SK-N-SH treated with all-trans-retinoic acid at 6 μM for 48 hours (cell line): ENCODE data around the gene GFPT2.
A peak's percentile ranks its signal among the peaks of the same experiment; 100 is the strongest.

Experiments used
- ATAC-seq: fragments of 200-7000 bp; cut with Tn5 transposase; 3 replicates; pipeline ENCODE4 v1.9.1; 2020; ENCODE audit warnings: mild to moderate bottlenecking, moderate library complexity
- ARNTL ChIP-seq: fragments of 450-650 bp; formaldehyde crosslinking; IDR thresholded peaks from 2 replicates; pipeline ENCODE4 v1.5.0; 2020; ENCODE audit warnings: low read depth, mild to moderate bottlenecking, moderate library complexity, borderline replicate concordance
- BACH2 ChIP-seq: fragments of 250-450 bp; sonication (Bioruptor Pico); IDR thresholded peaks from 2 replicates; pipeline ENCODE4 v1.9.0; 2021; ENCODE audit warnings: mild to moderate bottlenecking, borderline replicate concordance
- CSDC2 ChIP-seq: fragments of 250-450 bp; sonication (Bioruptor Pico); IDR thresholded peaks from 2 replicates; pipeline ENCODE4 v1.5.0; 2020; ENCODE audit warnings: mild to moderate bottlenecking, moderate library complexity
- ESRRG ChIP-seq: fragments of 250-450 bp; sonication (Bioruptor Pico); IDR thresholded peaks from 2 replicates; pipeline ENCODE4 v1.6.1; 2021; ENCODE audit warnings: mild to moderate bottlenecking
- ISL1 ChIP-seq: fragments of 250-450 bp; sonication (Bioruptor Pico); IDR thresholded peaks from 2 replicates; pipeline ENCODE4 v2.1.2; 2022; ENCODE audit warnings: mild to moderate bottlenecking, moderate library complexity
- PPARA ChIP-seq: fragments of 250-450 bp; sonication (Bioruptor Pico); IDR thresholded peaks from 2 replicates; pipeline ENCODE4 v1.5.0; 2020; ENCODE audit warnings: mild to moderate bottlenecking, borderline replicate concordance
- TCF4 ChIP-seq: fragments of 250-450 bp; sonication (Bioruptor Pico); IDR thresholded peaks from 2 replicates; pipeline ENCODE4 v1.8.0; 2021; ENCODE audit warnings: mild to moderate bottlenecking, moderate library complexity, borderline replicate concordance
- TOX ChIP-seq: fragments of 250-450 bp; sonication (Bioruptor Pico); IDR thresholded peaks from 2 replicates; pipeline ENCODE4 v1.8.0; 2021; ENCODE audit warnings: mild to moderate bottlenecking, moderate library complexity, borderline replicate concordance
- ZC3H10 ChIP-seq: fragments of 250-450 bp; sonication (Bioruptor Pico); IDR thresholded peaks from 2 replicates; pipeline ENCODE4 v1.5.1; 2021; ENCODE audit warnings: mild to moderate bottlenecking, moderate library complexity
- ZFP3 ChIP-seq: fragments of 250-450 bp; sonication (Bioruptor Pico); IDR thresholded peaks from 2 replicates; pipeline ENCODE4 v1.5.0; 2020; ENCODE audit warnings: mild to moderate bottlenecking, moderate library complexity
- ZNF565 ChIP-seq: fragments of 450-650 bp; formaldehyde crosslinking; conservative IDR thresholded peaks from 2 replicates; pipeline ENCODE4 v1.5.0; 2020; ENCODE audit warnings: low read depth, mild to moderate bottlenecking, moderate library complexity
- ZNF70 ChIP-seq: fragments of 450-650 bp; formaldehyde crosslinking; IDR thresholded peaks from 2 replicates; pipeline ENCODE4 v1.5.0; 2020; ENCODE audit warnings: mild to moderate bottlenecking, moderate library complexity
- ZNF8 ChIP-seq: fragments of 450-650 bp; formaldehyde crosslinking; IDR thresholded peaks from 2 replicates; pipeline ENCODE4 v1.5.0; 2020; ENCODE audit warnings: mild to moderate bottlenecking, moderate library complexity
- TF ChIP-seq, protein P1 (sequence below): fragments of 250-450 bp; sonication (Bioruptor Pico); IDR thresholded peaks from 2 replicates; pipeline ENCODE4 v1.8.0; 2021; ENCODE audit warnings: low read depth, mild to moderate bottlenecking, moderate library complexity, borderline replicate concordance
- TF ChIP-seq, protein P2 (sequence below): fragments of 250-450 bp; sonication (Bioruptor Pico); IDR thresholded peaks from 2 replicates; pipeline ENCODE4 v1.5.1; 2020; ENCODE audit warnings: low read depth, mild to moderate bottlenecking, moderate library complexity
- TF ChIP-seq, protein P3 (sequence below): fragments of 250-450 bp; sonication (Bioruptor Pico); IDR thresholded peaks from 2 replicates; pipeline ENCODE4 v1.8.0; 2020; ENCODE audit warnings: mild to moderate bottlenecking, moderate library complexity, borderline replicate concordance
- TF ChIP-seq, protein P4 (sequence below): fragments of 250-450 bp; sonication (Bioruptor Pico); IDR thresholded peaks from 2 replicates; pipeline ENCODE4 v1.5.0; 2020; ENCODE audit warnings: mild to moderate bottlenecking, moderate library complexity

GFPT2 gene

DNA sequence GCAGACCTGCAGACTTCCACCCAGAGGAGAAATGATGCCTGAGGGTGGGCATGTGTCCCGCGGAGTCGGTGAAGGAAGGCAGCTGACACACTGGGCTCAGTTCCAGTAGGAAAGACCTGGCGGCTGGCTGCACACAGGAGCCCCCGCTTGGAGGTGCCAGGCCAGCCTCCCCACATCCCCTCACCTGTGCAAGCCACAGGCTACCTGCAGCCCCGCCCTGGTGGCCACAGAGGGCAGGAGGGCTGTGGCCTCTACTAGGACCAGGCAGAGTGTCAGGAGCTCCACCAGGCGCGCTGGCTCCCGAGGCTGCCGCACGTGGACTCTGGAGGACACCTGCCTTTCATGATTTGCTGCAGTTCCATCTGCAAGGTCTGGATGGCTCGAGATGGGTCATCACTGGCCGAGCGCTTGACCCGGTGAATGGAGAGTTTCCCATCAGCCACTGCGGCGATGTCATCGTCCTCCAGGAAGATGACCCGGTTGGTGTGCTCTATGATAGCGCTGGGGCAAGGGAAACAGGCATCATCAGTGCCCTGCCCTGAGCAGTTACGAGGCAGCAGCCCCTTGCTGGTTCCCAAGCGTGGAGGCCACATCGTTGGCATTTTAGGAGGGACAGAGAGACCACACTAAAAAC lies 34.6 kb downstream of the GFPT2 start:
- TF ChIP-seq ZNF70 (CRISPR knock-in tag) = no peak
- no peak for TF ChIP-seq BACH2 (CRISPR knock-in tag)
- TF ChIP-seq TOX (CRISPR knock-in tag) = no peak
- TF ChIP-seq ZNF565 (CRISPR knock-in tag) = no peak
- no peak for TF ChIP-seq ESRRG (CRISPR knock-in tag)
- TF ChIP-seq, protein P1, sequence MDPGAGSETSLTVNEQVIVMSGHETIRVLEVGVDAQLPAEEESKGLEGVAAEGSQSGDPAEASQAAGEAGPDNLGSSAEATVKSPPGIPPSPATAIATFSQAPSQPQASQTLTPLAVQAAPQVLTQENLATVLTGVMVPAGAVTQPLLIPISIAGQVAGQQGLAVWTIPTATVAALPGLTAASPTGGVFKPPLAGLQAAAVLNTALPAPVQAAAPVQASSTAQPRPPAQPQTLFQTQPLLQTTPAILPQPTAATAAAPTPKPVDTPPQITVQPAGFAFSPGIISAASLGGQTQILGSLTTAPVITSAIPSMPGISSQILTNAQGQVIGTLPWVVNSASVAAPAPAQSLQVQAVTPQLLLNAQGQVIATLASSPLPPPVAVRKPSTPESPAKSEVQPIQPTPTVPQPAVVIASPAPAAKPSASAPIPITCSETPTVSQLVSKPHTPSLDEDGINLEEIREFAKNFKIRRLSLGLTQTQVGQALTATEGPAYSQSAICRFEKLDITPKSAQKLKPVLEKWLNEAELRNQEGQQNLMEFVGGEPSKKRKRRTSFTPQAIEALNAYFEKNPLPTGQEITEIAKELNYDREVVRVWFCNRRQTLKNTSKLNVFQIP (CRISPR knock-in tag) = no peak
- no peak for TF ChIP-seq ZNF8
- TF ChIP-seq, protein P2, sequence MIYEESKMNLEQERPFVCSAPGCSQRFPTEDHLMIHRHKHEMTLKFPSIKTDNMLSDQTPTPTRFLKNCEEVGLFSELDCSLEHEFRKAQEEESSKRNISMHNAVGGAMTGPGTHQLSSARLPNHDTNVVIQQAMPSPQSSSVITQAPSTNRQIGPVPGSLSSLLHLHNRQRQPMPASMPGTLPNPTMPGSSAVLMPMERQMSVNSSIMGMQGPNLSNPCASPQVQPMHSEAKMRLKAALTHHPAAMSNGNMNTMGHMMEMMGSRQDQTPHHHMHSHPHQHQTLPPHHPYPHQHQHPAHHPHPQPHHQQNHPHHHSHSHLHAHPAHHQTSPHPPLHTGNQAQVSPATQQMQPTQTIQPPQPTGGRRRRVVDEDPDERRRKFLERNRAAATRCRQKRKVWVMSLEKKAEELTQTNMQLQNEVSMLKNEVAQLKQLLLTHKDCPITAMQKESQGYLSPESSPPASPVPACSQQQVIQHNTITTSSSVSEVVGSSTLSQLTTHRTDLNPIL (CRISPR knock-in tag) = no peak
- TF ChIP-seq ARNTL (CRISPR knock-in tag) = no peak
- TF ChIP-seq, protein P3, sequence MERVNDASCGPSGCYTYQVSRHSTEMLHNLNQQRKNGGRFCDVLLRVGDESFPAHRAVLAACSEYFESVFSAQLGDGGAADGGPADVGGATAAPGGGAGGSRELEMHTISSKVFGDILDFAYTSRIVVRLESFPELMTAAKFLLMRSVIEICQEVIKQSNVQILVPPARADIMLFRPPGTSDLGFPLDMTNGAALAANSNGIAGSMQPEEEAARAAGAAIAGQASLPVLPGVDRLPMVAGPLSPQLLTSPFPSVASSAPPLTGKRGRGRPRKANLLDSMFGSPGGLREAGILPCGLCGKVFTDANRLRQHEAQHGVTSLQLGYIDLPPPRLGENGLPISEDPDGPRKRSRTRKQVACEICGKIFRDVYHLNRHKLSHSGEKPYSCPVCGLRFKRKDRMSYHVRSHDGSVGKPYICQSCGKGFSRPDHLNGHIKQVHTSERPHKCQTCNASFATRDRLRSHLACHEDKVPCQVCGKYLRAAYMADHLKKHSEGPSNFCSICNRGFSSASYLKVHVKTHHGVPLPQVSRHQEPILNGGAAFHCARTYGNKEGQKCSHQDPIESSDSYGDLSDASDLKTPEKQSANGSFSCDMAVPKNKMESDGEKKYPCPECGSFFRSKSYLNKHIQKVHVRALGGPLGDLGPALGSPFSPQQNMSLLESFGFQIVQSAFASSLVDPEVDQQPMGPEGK (CRISPR knock-in tag) = no peak
- TF ChIP-seq ISL1 (CRISPR knock-in tag) = no peak
- no peak for ATAC-seq

DNA sequence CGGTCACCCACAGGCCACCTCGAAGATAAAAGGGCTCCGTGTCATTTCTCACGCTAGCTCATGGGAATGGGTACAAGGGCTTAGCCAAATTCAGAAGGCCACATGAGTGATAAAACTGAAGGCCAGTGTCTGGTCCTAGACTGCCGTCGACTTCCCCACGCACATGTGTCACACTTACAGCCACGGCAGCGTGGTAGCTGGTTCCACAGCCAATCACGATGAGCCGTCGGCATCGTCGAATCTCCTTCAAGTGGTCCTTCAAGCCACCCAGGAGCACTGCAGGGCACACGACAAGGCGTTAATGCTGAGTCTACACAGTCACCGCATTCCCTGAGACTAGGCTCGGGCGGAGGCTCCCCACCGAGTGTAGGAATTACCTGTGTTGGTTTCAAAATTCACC lies 36.5 kb downstream of the GFPT2 start:
- no peak for ATAC-seq
- TF ChIP-seq CSDC2 (CRISPR knock-in tag) = no peak
- TF ChIP-seq ISL1 (CRISPR knock-in tag) = no peak
- TF ChIP-seq, protein P3 (CRISPR knock-in tag) = no peak
- TF ChIP-seq ZC3H10 (CRISPR knock-in tag) = no peak
- no peak for TF ChIP-seq TCF4
- TF ChIP-seq, protein P4, sequence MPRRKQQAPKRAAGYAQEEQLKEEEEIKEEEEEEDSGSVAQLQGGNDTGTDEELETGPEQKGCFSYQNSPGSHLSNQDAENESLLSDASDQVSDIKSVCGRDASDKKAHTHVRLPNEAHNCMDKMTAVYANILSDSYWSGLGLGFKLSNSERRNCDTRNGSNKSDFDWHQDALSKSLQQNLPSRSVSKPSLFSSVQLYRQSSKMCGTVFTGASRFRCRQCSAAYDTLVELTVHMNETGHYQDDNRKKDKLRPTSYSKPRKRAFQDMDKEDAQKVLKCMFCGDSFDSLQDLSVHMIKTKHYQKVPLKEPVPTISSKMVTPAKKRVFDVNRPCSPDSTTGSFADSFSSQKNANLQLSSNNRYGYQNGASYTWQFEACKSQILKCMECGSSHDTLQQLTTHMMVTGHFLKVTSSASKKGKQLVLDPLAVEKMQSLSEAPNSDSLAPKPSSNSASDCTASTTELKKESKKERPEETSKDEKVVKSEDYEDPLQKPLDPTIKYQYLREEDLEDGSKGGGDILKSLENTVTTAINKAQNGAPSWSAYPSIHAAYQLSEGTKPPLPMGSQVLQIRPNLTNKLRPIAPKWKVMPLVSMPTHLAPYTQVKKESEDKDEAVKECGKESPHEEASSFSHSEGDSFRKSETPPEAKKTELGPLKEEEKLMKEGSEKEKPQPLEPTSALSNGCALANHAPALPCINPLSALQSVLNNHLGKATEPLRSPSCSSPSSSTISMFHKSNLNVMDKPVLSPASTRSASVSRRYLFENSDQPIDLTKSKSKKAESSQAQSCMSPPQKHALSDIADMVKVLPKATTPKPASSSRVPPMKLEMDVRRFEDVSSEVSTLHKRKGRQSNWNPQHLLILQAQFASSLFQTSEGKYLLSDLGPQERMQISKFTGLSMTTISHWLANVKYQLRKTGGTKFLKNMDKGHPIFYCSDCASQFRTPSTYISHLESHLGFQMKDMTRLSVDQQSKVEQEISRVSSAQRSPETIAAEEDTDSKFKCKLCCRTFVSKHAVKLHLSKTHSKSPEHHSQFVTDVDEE (CRISPR knock-in tag) = no peak

DNA sequence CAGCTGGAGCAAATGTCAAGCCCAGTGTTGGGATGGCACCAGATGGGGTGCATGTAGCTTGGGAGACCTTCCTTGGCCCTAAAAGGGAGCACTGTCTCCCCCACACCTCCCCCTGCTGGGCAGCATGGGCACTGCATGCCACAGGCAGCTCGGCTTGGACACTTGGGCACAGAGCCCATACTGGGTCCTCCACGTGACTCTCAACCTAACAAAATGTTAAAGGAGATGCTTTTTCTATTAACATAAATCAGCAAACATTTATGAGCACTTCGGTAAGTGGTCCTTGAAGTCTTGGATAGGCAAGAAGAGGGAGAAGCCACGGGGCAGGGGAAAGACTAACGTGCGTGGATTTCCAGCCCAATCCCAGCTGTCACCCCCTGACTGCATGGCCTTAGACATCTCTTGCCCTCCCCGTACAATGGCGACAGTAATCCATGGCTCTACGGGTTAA lies 37.3 kb downstream of the GFPT2 start:
- no peak for TF ChIP-seq BACH2 (CRISPR knock-in tag)
- no peak for TF ChIP-seq ZNF565 (CRISPR knock-in tag)
- TF ChIP-seq, protein P3 (CRISPR knock-in tag) = no peak
- TF ChIP-seq PPARA (CRISPR knock-in tag) = no peak
- no peak for TF ChIP-seq TOX (CRISPR knock-in tag)
- TF ChIP-seq ZFP3 (CRISPR knock-in tag) = no peak
- TF ChIP-seq CSDC2 (CRISPR knock-in tag) = no peak
- no peak for TF ChIP-seq ARNTL (CRISPR knock-in tag)
- TF ChIP-seq, all 23 proteins: peak for 0
- ATAC-seq = peak; percentile 56
